Measurements from ENCODE around the gene NDOR1.

DNA sequence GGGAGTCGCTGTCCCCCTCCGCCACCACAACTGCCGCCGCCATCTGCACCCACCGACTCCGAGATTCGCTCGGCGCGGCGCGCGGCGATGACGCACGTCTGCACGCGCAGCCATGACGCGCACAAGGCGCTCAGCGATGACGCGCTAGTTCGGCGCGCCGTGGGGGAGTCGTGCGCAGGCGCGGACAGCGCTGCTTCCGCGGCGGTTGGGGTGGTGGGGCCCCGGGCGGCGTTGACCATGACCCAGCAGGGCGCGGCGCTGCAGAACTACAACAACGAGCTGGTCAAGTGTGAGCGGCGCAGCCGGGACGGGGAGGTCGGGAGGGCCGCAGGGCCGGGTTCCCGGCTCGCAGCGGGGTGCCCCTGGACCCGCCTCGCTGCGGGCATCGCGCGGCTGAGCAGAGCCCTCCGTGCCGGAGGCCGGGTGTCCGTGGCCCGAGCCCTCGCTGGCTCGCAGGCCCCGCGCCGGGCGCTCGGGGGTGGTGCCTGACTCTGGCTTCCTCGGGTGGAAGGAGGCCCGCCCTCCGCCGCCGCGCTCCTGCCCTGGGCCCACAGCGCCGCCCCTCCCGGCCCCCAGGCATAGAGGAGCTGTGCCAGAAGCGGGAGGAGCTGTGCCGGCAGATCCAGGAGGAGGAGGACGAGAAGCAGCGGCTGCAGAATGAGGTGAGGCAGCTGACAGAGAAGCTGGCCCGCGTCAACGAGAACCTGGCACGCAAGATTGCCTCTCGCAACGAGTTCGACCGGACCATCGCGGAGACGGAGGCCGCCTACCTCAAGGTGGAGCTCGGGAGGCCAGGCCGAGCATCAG is 16.8 kb upstream of the NDOR1 start, which contains the start of the genes ANAPC2 and SSNA1:
- TF ChIP-seq, protein P1, sequence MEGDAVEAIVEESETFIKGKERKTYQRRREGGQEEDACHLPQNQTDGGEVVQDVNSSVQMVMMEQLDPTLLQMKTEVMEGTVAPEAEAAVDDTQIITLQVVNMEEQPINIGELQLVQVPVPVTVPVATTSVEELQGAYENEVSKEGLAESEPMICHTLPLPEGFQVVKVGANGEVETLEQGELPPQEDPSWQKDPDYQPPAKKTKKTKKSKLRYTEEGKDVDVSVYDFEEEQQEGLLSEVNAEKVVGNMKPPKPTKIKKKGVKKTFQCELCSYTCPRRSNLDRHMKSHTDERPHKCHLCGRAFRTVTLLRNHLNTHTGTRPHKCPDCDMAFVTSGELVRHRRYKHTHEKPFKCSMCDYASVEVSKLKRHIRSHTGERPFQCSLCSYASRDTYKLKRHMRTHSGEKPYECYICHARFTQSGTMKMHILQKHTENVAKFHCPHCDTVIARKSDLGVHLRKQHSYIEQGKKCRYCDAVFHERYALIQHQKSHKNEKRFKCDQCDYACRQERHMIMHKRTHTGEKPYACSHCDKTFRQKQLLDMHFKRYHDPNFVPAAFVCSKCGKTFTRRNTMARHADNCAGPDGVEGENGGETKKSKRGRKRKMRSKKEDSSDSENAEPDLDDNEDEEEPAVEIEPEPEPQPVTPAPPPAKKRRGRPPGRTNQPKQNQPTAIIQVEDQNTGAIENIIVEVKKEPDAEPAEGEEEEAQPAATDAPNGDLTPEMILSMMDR (conservative IDR thresholded peaks at IDR 0.05; ENCODE audit: low read length): peak; percentile 50
- TF ChIP-seq EZH2phosphoT487 (IDR thresholded peaks at IDR 0.05; ENCODE audit: borderline replicate concordance): no peak

Measured in Loucy (cell line).